PC-3 (cell line): ENCODE results near the gene ALDH5A1. TPM values are rescaled to one million over a fixed set of nuclear protein-coding genes. Genes with fewer than 3 reads are reported as not detected.

Experiments used
- ATAC-seq: fragments of 200-7000 bp; cut with Tn5 transposase; 2 replicates; pipeline ENCODE4 v1.9.1; 2020; ENCODE audit warnings: mild to moderate bottlenecking, moderate library complexity
- BruUV-seq: library from RNA; stranded (reverse); fragments of 400-500 nt; replicated peaks from 2 replicates; lab custom pipeline; 2021; lab: Mats Ljungman, UMichigan
- CTCF ChIA-PET: fragments of 300-600 bp; sonication (Branson Sonifier 250); formaldehyde crosslinking; loops from one replicate; lab custom pipeline; 2022; ENCODE audit warnings: antibody characterized with exemption; lab: Charles Lee
- POLR2A ChIA-PET: fragments of 300-600 bp; sonication (Branson Sonifier 250); formaldehyde crosslinking; loops from one replicate; lab custom pipeline; 2022; ENCODE audit warnings: antibody characterized with exemption; ENCODE audit not compliant: unreplicated experiment; lab: Charles Lee
- DNase-seq: peaks from one replicate; pipeline ENCODE4 v3.0.0-alpha.2; 2015
- H2AFZ ChIP-seq: fragments of 300-600 bp; sonication (generic); 2 replicates; pipeline ENCODE4 v1.6.0; 2016; ENCODE audit warnings: antibody characterized with exemption, low read length
- H3F3A ChIP-seq: fragments of 300-600 bp; sonication (generic); one replicate; pipeline ENCODE4 v1.6.0; 2017; ENCODE audit warnings: antibody characterized with exemption, low read length, control low read depth, mild to moderate bottlenecking; ENCODE audit not compliant: unreplicated experiment
- H3K27ac ChIP-seq: fragments of 300-600 bp; sonication (generic); 2 replicates; pipeline ENCODE4 v1.5.1; 2016; ENCODE audit warnings: mild to moderate bottlenecking, low read length
- H3K27me3 ChIP-seq: fragments of 300-600 bp; sonication (generic); 2 replicates; pipeline ENCODE4 v1.6.1; 2016; ENCODE audit warnings: low read length, mixed read lengths
- H3K36me3 ChIP-seq: fragments of 300-600 bp; sonication (generic); 2 replicates; pipeline ENCODE4 v1.6.1; 2016; ENCODE audit warnings: low read depth, mixed run types, low read length, mixed read lengths
- H3K4me1 ChIP-seq: fragments of 300-600 bp; sonication (generic); 2 replicates; pipeline ENCODE4 v1.5.1; 2016; ENCODE audit warnings: low read length; ENCODE audit not compliant: insufficient read depth
- H3K4me2 ChIP-seq: fragments of 300-600 bp; sonication (generic); 2 replicates; pipeline ENCODE4 v1.6.0; 2016; ENCODE audit warnings: low read length
- H3K4me3 ChIP-seq: fragments of 300-600 bp; sonication (generic); 2 replicates; pipeline ENCODE4 v1.5.1; 2016; ENCODE audit warnings: mild to moderate bottlenecking, low read length, mixed read lengths
- H3K79me2 ChIP-seq: fragments of 300-600 bp; sonication (generic); 2 replicates; pipeline ENCODE4 v1.6.1; 2017; ENCODE audit warnings: low read length, mixed read lengths
- H3K9ac ChIP-seq: fragments of 300-600 bp; sonication (generic); 2 replicates; pipeline ENCODE4 v1.6.0; 2016; ENCODE audit warnings: mild to moderate bottlenecking, low read length
- H3K9me2 ChIP-seq: fragments of 300-600 bp; sonication (generic); replicated peaks from 2 replicates; pipeline ENCODE4 v1.6.1; 2016; ENCODE audit warnings: mixed run types, low read length, mixed read lengths
- H3K9me3 ChIP-seq: fragments of 300-600 bp; sonication (generic); 2 replicates; pipeline ENCODE4 v1.6.1; 2016; ENCODE audit warnings: low read length, mixed read lengths
- H4K20me1 ChIP-seq: fragments of 300-600 bp; sonication (generic); 2 replicates; pipeline ENCODE4 v1.6.1; 2016; ENCODE audit warnings: low read length, mixed read lengths
- CTCF ChIP-seq: fragments of 300-600 bp; sonication (generic); conservative IDR thresholded peaks from 2 replicates; pipeline ENCODE4 v1.5.1; 2017; ENCODE audit warnings: antibody characterized with exemption, low read depth, mild to moderate bottlenecking, low read length
- EZH2 ChIP-seq: fragments of 300-600 bp; sonication (generic); IDR thresholded peaks from one replicate; pipeline ENCODE4 v1.6.1; 2017; ENCODE audit warnings: antibody characterized with exemption, mild to moderate bottlenecking, low read length; ENCODE audit not compliant: unreplicated experiment
- EZH2phosphoT487 ChIP-seq: fragments of 300-600 bp; sonication (generic); IDR thresholded peaks from 2 replicates; pipeline ENCODE4 v1.6.1; 2018; ENCODE audit warnings: mild to moderate bottlenecking, antibody characterized with exemption, low read length, borderline replicate concordance
- intact Hi-C: fragments of 100-400 bp; cut with micrococcal nuclease; formaldehyde crosslinking; loops from 2 replicates; pipeline ENCODE4 v1.9.0; 2023
- total RNA-seq: library from RNA; depleted of rRNA; stranded (reverse); fragments of >200 nt; gene quantifications from 2 replicates; pipeline ENCODE4 v1.2.3, GENCODE V29; 2014

ALDH5A1 gene
- total RNA-seq, 1 experiment from 2014 or later: 11.9 TPM

DNA sequence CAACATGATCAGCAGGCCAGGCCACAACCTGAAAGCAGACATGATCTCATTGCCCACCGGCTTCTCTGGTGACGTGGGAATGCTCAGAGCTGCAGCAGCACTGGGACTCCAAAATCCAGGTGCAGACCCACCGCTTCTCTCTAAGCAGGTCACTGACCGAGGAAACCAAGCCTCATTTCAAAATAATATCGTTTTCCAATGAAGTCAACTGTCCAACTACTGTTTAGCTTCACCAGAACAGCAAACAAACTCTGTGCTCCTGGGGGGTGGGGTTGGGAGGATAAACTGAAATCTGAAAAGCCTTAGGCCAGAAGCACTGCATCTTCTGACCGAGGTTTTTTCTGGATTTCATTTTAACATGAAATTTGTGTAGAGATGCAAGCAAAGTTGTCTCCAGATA, 5.3 kb upstream of the ALDH5A1 start, which contains the start of gene GPLD1:
GPLD1 (minus strand) TSS at position 109 of the 400 bp plus-strand sequence; CDS start at position 42, 67 bp downstream.
- Histone ChIP-seq H3K9me2 (no peaks in the 10 kb centered on the region), H3K27me3 (no peaks in the 10 kb centered on the region), H3K9ac (no peak within 1 kb of the TSS), H3K79me2 (no peaks in the 10 kb centered on the region), H3F3A (no peaks in the 10 kb centered on the region), H3K4me3 (no peak within 1 kb of the TSS), H3K36me3 (no peaks in the 10 kb centered on the region), H3K27ac (no peak within 1 kb of the TSS), H3K4me2 (no peak within 1 kb of the TSS), H3K4me1 (peaks cover 4% of the 10 kb centered on the region), H3K9me3 (no peaks in the 10 kb centered on the region), H4K20me1 (no peaks in the 10 kb centered on the region), H2AFZ (no peak within 1 kb of the TSS)
- ATAC-seq (no peak), DNase-seq (no peak)
- ChIA-PET POLR2A (no interaction called here), CTCF (no interaction called here)
- BruUV-seq: no TSS peak
- intact Hi-C loops: no loop called here
- TF ChIP-seq EZH2 (no peak), EZH2phosphoT487 (no peak), CTCF (no peak)

DNA sequence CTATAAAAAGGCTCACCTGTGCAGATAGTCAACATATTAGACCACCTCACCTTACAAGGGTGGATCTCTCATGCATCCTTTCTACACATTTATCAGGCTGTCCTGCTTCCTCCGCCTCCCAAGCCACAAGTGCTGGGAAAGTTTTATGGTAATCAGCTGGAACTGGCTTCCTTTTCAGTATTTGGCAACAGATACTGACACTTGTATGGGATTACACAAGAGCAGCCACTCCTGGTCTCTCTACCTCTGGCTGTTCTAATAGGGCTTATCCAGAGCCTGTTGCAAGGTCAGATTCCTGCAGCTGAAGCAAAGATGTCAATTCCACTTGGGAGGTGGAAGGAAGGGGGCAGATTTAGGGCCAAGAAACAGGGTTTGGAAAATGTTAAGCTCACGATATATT, 4.9 kb upstream of the ALDH5A1 start:
- Histone ChIP-seq H3K27me3 (no peaks in the 10 kb centered on the region), H3K9me3 (no peaks in the 10 kb centered on the region), H3K36me3 (no peaks in the 10 kb centered on the region), H3K79me2 (no peaks in the 10 kb centered on the region), H2AFZ (no peak overlapping the region), H3K4me3 (no peak overlapping the region), H3K27ac (no peak overlapping the region), H3K9me2 (no peaks in the 10 kb centered on the region), H3K4me1 (peaks cover 5% of the 10 kb centered on the region), H3K9ac (no peak overlapping the region), H3F3A (no peaks in the 10 kb centered on the region), H4K20me1 (no peaks in the 10 kb centered on the region), H3K4me2 (no peak overlapping the region)
- intact Hi-C loops: no loop called here
- ATAC-seq: no peak
- BruUV-seq: no TSS peak
- no peak for DNase-seq
- no peak for TF ChIP-seq EZH2
- TF ChIP-seq CTCF: no peak
- no peak for TF ChIP-seq EZH2phosphoT487
- ChIA-PET POLR2A (no interaction called here), CTCF (no interaction called here)

DNA sequence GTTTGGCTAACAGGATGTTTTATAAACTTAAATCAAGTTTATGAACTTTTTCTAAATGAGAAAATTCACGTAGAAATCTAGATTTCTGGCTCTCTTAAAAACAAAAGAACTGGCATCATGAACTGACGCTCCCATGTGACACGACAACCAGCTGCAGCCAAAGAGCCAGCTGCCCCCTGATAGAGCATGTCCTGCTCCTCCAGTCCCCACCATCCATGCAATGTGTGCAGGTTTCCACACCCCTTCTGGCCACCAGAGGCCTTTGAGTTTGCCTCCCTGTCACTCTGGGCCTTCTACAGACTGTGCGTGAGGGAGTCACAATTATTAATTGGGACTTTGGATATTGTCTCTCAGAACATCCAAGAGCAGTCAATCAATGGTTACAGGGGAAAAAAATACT, 3.8 kb upstream of the ALDH5A1 start:
- no peak for ATAC-seq
- CTCF ChIA-PET: no interaction called here

More for the DNA sequence above, 3.8 kb upstream of the ALDH5A1 start:
- H3K36me3 ChIP-seq: no peaks in the 10 kb centered on the region
- no peaks in the 10 kb centered on the region for H3K79me2 ChIP-seq
- H3K27ac ChIP-seq: no peak overlapping the region
- no peaks in the 10 kb centered on the region for H3F3A ChIP-seq
- intact Hi-C loops: no loop called here
- no peak overlapping the region for H3K9ac ChIP-seq
- no peak overlapping the region for H3K4me2 ChIP-seq
- TF ChIP-seq EZH2phosphoT487 (no peak), CTCF (no peak), EZH2 (no peak)
- peaks cover 5% of the 10 kb centered on the region for H3K4me1 ChIP-seq
- H4K20me1 ChIP-seq: no peaks in the 10 kb centered on the region
- no peaks in the 10 kb centered on the region for H3K9me3 ChIP-seq
- DNase-seq: no peak
- no TSS peak for BruUV-seq
- no peaks in the 10 kb centered on the region for H3K27me3 ChIP-seq
- no peak overlapping the region for H3K4me3 ChIP-seq
- no peaks in the 10 kb centered on the region for H3K9me2 ChIP-seq
- POLR2A ChIA-PET: no interaction called here
- no peak overlapping the region for H2AFZ ChIP-seq
